Measurements from ENCODE around the gene ELFN1.

ELFN1 gene

DNA sequence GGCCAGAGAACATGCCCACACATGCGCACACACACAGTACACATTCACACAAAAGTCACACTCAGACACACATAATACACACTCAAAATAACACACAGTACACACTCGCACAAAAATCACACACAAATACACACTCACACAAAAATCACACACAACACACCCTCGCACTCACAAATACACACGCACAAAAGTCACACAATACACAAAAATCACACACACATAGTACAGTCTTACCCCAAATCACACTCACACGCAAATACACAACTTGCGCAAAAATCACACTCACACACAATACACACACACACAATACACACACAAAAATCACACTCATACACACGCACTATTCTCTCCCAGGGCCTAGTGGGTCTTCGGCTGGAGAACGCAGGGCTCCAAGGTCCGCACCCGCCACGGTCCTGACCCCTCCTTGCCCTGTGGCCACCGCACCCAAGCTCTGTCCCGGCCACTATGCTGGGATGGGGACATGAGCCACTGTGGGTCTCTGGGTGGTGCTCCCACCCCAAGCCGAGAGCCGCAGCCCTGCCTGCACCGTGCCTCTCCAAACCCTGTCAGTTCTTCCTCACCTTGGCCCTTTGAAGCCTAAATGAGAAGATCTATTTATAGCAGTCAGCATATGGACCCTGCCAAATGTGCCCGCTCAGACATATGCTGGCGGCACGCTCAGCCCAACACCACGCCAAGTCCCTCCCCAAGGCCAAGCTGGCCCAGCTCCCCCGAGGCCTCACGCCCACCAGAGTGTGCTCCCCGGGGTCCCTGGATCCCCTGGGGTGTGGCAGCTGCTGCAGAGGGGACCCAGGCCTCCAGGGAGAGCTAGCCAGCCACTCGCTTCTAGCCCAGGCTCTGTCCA lies 55.9 kb downstream of the ELFN1 start:
- no peak for DNase-seq (ENCODE audit: low read depth)

DNA sequence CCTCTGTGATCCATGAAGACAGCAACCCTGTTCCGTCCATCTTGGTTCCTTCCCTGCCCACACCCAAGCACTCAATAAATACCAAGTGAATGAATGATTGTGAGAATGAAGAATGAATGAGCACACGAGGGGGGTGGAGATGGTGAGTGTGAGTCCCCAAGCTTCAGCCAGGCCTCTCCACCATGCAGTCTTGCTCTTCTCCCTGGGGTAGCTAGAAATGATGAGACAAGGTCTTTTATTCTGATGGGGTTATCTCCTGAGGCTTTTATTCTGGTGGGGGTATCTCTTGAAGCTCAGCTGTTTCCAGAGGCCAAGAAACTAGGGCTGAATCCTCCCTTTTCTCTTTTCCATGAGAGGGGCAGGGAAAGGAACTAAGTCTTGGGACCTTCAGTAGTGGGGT lies 57.0 kb downstream of the ELFN1 start:
- DNase-seq (ENCODE audit: low read depth), result no peak

DNA sequence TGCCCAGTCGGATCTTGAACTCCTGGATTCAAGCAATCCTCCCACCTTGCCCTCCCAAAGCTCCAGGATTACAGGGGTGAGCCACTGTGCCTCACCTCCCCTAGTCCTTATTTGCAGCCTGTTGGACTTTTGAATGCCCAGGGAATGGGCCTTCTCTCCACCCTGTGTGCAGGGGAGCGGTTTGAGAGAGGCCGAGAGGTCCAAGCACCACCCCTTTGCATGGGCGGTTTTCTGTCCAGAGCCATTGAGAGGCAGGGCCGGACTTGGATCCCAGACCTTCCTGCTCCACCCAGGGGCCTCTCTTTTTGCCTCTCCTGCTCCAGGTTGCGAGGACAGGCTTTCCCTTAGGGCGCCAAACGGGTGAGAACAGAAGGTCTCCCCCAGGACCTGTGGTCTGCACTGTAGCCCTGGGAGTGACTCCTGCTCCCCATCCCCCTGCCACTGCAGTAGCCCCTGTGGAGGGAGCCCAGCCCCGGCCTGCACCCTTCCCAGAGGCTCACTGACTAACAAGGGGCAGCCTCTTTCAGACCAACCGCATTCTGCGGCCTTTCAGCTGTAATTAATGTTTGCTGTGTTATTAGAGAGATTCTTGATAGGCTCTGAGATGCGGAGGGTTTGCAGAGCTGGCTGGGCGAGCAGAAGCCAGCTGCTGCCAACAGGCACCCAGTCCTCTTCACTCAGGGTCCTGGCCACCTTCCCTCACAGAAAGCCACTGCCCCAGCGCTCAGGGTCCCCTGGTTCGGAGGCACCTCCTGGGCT lies 57.9 kb downstream of the ELFN1 start:
- no peak for DNase-seq (ENCODE audit: low read depth)

DNA sequence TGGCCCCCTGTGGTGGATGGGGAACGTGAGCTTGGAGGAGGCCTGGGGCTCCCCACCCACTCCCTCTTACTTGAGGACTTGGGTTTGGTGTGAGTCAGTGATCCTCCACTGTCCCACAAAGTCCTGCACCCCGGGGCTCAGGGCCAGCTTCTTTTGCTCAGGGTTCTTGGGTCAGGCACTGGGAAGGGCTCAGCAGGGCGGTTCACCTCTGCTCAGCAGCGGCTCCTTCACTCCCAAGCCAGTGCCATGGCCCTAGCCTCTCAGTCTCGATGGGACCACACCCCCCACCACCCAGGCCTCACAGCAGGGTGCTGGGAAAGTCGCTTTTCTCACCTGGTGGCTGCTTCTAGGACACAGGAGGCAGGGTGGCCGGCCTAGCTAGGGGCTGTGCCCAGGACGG lies 59.1 kb downstream of the ELFN1 start:
- no peak for DNase-seq (ENCODE audit: low read depth)

DNA sequence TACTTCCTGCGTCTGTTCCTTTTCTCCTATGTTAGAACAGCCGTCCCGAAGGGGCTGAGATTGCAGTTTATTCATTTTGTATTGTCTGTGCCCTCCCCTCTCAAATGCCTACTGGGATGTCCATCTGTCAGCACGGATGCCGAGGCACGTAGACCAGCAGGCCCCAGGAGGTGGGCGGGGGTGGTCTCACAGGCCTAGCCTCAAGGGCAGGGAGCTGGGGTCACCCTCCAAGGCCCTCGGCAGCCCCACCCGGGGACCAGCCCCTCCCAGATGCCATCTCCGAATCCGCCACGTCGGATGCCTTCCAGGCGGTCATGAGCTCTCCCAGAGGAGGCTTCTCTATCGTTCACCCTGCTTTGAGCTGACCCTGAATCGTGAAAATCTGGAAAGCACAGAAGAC lies 59.7 kb downstream of the ELFN1 start:
- DNase-seq (ENCODE audit: low read depth), result no peak

DNA sequence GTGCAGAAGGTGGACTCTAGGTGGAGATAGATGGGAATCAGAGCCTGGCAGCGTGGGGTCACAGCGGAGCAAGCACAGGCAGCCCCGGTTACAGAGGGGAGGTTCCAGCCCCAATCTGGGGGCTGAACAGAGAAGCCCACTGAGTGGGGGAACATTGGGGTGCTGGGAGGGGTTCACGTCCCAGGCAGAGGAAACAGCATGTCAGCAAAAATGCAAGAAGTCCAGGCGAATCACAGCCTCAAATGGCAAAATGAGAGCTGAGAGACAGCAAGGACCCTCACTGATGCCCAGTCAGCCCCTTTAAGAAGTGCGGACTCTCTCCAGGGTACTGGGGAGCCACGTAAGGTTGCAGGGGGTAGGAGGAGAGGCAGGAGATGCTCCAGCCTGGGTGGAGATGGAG lies 62.0 kb downstream of the ELFN1 start:
- DNase-seq (ENCODE audit: low read depth), result no peak

DNA sequence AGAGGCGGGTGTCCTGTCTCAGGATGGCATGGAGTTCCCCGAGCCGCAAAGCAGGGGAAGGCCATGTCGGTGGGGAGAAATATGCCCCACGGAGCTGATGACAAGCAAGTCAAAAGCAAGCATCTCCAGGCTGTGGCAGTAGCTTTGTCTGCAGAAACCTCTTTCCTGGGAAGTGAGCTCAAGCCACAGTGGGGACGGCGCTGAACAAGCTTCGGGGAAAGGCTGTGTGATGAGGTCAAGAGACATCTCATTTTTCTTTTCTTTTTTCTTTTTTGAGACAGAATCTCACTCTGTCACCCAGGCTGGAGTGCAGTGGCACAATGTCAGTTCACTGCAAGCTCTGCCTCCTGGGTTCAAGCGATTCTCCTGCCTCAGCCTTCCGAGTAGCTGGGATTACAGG lies 62.6 kb downstream of the ELFN1 start:
- DNase-seq (ENCODE audit: low read depth), result no peak

DNA sequence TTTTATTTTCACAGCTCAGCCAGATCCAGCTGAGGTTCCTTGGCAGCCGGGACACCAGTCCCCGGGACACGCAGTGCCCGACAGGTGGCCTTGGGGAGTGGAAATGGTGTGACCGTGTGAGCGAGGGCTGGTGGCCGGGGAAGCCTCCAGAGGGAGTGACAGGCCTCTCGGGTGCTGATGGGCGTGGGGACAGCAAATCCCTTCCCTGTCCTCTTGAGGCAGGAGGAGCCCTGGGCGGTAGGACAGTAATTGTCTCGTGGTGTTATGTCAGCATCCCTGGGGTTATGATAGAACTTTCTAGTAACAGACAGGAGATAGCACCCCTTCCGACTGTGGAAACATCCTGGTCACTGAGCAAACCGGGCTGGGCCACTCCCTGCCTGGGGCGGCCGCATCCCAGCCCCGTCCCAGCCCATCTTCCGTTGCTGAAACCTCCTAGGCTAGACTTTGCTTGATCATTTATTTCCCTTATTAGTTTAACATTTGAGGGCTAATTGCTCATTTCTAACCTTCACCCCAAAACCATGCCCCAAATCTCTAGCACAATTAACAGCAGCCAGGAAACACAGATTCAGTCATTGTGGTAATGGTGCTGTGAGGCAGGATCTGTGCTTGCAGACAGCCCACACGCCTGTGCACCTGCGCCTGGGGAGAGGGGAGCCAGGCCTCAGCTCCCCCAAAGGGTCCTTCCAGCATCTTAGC lies 63.3 kb downstream of the ELFN1 start:
- DNase-seq (ENCODE audit: low read depth), result no peak

DNA sequence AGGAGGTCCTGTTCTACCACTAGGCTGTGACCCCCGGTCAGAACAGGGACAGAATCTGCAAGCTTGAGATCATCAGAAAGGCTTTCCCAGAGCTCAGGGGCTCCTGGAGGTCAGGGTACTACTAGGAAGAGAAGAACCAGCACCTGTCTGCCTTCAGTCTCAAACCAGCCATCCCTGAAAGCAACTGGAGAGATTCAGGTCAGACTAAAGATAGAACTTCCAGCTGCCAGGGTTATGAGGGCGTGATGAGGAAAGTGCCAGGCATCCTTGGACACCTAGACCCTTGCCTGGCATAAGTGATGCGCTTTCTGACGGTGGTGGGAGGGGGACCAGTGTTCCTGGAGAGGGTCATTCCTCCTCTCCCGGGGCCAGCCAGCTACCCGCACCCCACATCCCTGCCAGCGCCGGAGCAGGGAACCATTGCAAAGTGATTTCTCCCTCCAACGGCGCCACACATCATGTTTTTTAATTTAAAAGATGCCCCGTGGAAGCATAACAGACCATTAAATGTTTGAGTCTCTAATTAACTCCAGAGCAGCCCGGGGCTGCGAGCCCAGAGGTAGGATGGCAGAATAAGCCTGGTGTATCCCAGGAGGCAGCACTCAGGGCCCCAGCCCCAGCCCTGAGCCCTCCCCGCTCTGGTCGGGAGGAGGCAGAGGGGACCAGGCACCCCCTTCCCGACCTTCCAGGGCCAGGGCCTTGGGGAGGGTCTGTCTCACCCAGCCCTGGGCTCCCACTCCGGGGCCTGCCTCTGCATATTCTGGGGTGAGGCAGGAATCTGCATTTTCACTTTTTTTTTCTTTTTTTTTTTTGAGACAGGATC lies 64.0 kb downstream of the ELFN1 start:
- no peak for DNase-seq (ENCODE audit: low read depth)

DNA sequence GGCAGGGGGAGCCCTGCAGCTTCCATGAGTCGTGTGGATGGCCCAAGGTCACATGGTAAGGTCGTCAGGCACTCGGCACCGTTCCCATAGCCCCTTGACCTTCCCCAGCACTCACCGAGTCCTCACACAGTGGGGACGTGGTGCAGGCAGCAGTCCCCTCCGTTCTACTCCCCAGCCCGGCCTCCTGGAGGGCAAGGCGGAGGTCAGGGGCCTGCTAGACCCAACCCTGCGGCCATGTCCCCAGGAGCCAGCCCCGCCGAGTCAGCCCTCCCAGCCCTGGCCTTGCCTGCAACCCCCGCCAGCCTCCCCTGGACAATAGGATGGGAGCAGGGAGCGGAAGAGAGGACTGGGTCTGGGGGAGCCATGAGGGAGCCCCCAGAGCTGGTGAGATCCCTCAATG lies 65.2 kb downstream of the ELFN1 start:
- no peak for DNase-seq (ENCODE audit: low read depth)

DNA sequence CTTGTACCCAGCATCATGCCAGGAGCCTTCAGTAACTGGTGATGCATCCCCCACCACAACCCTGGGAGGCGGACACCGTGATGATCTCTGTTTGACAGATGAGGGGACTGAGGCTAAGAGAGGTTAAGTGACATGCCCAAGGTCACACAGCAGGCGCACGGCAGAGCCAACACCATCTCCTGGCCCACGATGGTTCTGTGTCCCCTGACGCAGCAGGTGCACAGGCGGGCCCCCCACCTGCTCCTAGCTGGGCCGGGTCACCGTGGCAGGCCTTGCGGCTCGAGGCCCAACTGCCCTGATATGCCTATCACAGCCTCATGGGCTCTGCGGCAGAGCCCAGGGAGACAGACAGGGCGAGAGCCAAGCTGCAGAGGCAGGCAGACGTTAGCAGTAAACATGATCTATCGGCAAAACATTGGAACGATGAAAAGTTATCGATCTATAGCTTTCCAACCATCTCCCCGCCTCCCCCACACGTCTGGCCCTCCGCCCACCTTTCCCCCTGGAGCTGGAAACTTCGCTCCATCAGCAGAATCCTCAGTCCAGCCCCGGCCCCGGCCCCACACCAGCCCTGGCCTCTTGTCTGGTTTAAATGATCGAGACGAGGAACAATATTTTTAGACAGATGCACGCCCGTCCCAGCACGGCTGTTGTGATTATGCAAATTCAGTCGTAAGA lies 65.9 kb downstream of the ELFN1 start:
- no peak for DNase-seq (ENCODE audit: low read depth)

DNA sequence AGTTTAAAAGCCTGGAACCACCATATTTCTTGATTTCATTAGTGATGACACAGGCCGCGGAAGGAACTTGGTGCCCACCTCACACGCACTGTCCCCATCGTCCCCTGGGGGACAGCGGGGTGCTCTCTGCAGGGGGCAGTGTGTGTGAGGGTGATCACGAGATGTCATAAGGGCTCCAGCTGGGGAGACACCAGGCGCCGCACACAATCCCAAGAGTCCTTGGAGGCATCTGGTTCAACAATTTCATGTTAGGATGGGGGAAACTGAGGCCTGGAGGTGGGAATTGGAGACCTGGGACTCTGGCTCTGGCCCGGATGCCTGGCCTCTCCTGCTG lies 66.4 kb downstream of the ELFN1 start:
- DNase-seq (ENCODE audit: low read depth), result no peak

DNA sequence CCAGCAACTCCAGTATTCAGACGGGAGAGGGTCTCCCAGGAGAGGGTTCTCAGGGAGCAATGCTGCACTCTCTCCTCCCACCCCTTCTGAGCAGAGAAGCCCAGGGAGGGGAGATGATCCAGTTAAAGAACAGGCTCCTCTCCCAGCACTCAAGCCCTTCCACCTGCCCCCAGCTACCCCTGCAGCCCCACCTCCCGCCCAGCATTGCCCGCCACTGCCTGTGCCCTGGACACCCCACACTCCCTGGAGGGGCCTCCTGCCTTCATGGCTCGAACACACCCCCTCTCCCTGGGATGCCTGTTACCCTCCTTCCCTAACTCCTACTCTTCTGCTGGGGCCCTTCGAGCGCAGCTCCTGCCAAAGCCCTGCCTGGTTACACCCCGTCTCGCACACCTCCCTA lies 66.8 kb downstream of the ELFN1 start:
- no peak for DNase-seq (ENCODE audit: low read depth)

DNA sequence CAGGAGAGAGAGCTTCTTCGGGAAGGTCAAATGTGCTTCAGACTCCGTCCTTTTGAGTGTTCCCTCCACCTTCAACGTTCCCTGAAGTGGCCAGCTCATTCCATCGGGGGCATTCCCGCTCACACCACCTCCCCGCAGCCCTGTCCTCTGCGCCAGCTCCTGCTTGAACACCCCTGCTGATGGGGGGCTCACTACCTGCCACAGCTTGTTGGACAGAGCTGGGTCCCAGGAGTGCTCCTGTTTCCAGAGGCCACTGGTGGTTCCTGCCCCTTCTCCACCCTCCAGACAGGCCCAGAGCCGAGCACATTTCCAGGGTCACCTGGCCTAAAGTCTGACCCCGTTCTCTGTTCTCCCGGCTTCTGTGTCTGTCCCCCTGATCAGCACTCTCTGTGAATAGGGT lies 67.4 kb downstream of the ELFN1 start:
- DNase-seq (ENCODE audit: low read depth), result no peak

DNA sequence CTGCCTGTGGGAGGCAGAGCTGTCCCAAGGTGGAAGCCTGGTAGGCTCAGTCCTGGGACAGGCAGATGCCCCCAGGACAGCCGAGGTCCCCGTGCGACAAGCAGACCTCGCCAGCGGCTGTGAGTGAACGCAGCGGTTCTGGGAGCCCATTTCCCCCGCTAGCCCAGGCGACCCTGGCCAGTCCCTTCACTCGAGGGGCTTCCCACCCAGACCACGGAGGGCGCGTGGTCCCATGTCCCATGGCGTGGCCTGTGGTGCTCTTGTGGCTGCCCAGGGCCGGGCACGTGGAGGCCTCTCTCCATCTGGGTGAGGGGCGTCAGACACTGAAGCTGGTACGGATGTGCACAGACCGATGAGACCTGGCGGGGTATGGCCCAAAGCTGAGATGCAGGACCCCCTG lies 67.9 kb downstream of the ELFN1 start:
- DNase-seq (ENCODE audit: low read depth), result no peak

DNA sequence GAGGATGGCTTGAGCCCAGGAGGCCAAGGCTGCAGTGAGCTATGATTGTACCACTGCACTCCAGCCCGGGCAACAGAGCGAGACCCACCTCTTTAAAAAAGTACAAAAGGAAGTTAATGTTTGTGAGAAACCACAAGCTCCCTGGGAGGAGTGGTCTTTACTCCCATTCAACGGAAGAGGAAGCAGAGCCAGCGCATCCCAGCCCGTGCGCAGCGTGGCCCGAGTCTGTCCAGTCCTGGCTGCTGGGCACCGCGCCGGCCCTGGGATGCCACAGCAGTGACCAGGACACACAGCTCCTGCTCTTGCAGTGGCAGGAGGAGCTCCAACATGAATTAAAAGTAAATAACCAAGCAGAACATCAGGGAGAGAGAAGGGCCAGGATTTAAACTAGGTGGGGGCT lies 68.4 kb downstream of the ELFN1 start:
- DNase-seq (ENCODE audit: low read depth), result no peak

DNA sequence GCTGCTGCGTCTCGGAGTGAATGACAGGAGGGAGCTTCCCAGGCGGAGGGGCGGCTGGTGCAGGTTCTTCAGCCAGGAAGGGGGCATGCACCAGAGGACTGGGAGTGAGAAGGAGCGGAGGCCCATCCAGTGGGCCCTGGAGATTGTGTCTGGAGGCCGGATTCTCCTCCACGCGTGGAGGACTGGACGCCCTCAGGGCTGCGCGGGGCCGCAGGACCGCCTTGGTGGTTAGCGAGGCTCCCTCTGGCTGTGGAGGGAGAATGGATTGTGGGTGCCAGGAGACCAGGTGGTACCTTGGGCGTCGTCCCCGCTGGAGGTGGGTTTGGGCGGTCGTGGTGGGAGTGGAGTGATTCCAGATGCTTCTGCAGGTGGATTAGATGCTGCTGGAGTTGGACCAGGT lies 68.9 kb downstream of the ELFN1 start:
- no peak for DNase-seq (ENCODE audit: low read depth)

DNA sequence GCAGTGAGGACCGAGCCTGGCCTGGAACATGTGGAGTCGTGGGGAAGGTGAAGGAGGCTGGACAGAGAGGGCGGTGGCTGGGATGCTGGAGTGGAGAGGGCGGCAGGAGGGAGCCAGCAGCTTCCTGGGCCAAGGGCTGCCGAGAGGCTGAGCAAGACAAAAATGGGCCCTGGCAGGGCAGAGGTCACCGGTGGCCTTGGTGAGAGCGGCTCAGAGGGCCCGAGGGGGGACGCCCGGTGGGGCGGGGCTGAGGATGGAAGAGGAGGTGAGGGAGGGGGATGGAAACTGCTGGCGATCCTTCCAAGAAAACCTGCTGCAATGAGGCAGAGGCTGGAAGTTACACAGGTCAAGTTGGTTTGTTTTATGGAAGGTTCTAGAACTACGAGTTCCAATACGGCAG lies 69.5 kb downstream of the ELFN1 start:
- DNase-seq (ENCODE audit: low read depth), result no peak

DNA sequence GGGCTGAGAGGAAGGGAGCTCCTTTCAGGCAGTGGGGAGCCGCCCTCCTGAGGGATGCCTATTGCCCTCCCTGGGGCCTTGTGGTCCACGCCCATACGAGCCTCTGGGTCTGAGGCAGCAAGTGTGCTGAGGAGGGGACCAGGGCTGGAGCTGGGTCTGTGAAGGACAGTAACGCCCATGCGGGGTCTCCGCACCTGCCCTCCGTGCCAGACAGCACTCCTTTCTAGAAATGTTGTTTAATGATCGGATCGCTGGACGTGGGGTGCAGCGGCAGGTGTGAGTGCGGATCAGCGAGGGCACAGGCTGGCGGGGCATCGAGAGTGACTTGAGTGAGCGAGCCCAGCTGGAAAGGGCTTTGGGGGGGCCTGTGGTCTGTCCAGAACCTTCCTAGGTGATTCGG lies 70.1 kb downstream of the ELFN1 start:
- DNase-seq (ENCODE audit: low read depth), result no peak

DNA sequence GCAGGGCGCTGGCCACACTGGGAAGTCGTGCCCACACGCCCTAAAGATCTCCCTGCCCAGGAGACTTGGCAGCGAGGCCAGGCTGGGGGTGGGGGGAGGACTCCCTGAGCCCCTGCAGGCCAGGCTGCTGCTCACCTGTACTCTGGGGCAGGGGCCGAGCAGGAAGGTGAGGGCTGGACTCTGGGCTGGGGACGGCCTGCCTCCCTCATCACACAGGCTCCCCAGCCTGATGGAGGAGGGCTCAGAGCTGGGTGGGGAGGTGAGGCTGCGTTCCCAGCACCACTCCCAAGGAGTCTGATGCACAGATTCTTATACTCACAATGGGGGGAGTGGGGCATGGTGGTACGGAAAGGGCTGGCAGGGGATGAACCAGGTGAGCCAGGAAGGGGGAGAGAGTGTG lies 71.2 kb downstream of the ELFN1 start:
- DNase-seq (ENCODE audit: low read depth), result no peak

DNA sequence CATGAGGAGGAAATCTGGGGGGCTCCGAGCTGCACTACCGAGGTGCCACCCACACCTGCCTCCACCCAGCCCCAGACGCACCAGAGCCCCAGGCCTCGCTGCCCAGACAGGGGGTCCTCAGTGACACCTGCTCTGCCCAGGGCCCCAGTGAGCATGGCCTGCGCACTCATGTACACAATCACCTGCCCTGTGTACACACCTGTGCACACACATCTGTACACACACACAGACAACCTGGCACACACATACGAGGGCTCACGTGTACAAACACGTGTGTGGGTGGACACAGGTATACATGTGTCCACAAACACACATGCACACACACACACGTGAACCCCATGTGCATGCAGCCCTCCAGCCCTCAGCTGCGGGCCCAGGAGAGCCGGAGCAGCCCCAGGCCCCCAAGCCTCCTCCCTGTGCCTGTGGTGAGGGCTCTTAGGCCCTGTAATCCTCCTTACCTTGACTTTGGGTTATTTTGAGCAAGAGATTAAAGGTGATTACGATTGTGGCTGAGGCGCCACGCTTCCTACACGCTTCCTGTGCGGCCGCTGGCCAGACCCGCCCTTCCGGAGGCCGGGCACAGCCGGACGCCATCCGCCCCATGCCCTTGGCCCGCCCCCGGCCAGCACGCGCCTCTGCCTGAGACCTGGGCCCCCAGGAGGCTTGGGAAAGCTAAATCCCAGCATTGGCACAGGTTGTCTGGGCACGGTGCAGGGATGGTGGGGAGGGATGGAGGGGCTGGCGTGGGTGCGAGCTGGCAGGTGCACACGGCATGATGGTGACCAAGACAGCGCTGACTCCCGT lies 71.9 kb downstream of the ELFN1 start:
- no peak for DNase-seq (ENCODE audit: low read depth)
